Measurements from ENCODE around the gene ROBO1.

DNA sequence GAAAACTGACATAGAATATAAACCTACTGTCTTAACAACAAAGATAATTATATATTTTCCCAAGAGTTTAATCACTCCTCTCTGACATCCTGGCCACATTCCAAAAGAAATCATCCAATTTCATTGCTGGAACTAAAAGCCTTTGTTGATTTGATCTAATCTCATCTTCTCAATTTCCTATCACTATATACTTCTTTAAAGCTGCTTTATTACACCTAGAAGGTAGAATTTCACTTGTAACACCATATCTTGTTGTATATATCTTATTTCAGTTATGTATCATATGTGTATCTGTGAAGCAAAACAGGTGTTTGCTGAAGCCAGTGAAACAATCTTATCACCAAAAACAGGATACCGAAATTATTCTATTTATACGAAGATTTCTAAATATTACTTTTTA, 740.2 kb downstream of the ROBO1 start:
- TF ChIP-seq, protein P1, sequence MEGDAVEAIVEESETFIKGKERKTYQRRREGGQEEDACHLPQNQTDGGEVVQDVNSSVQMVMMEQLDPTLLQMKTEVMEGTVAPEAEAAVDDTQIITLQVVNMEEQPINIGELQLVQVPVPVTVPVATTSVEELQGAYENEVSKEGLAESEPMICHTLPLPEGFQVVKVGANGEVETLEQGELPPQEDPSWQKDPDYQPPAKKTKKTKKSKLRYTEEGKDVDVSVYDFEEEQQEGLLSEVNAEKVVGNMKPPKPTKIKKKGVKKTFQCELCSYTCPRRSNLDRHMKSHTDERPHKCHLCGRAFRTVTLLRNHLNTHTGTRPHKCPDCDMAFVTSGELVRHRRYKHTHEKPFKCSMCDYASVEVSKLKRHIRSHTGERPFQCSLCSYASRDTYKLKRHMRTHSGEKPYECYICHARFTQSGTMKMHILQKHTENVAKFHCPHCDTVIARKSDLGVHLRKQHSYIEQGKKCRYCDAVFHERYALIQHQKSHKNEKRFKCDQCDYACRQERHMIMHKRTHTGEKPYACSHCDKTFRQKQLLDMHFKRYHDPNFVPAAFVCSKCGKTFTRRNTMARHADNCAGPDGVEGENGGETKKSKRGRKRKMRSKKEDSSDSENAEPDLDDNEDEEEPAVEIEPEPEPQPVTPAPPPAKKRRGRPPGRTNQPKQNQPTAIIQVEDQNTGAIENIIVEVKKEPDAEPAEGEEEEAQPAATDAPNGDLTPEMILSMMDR (IDR thresholded peaks at IDR 0.05; ENCODE audit: borderline replicate concordance, extremely low read depth, low read length, poor library complexity, severe bottlenecking), result no peak
- TF ChIP-seq EZH2 (IDR thresholded peaks at IDR 0.05; ENCODE audit: borderline replicate concordance, low read depth, low read length, severe bottlenecking), result no peak
